Loucy (cell line): ENCODE measurements around the gene L3HYPDH.

Experiments used
- CTCF ChIP-seq: fragments of 200-600 bp; sonication (generic); conservative IDR thresholded peaks from 2 replicates; pipeline ENCODE4 v1.5.1; 2014; ENCODE audit warnings: mild to moderate bottlenecking, antibody characterized with exemption, low read length
- EZH2phosphoT487 ChIP-seq: fragments of 200-600 bp; IDR thresholded peaks from 2 replicates; pipeline ENCODE4 v1.6.1; 2018; ENCODE audit warnings: antibody characterized with exemption, mild to moderate bottlenecking, moderate library complexity, borderline replicate concordance

GRCh38 chr14:59484639-59485175, 499 bp upstream of the L3HYPDH start:
- no peak for TF ChIP-seq CTCF
- TF ChIP-seq EZH2phosphoT487 = no peak
